HepG2 (cell line): ENCODE data around the gene SSBP4. TPM values are rescaled to one million over a fixed set of nuclear protein-coding genes. Genes with fewer than 3 reads are reported as not detected.
"Not testable (repeated sequence)": the region's sequence is repeated elsewhere in the genome, so short reads cannot be mapped to it uniquely, and the experiment has no call there.

Source experiments
- ATAC-seq: fragments of 200-7000 bp; cut with Tn5 transposase; 3 replicates; pipeline ENCODE4 v1.9.1; 2020; ENCODE audit warnings: mild to moderate bottlenecking, moderate library complexity
- BruUV-seq: library from RNA; stranded (reverse); fragments of 400-500 nt; replicated peaks from 2 replicates; lab custom pipeline; 2021; lab: Mats Ljungman, UMichigan
- CTCF ChIA-PET: fragments of 300-600 bp; formaldehyde crosslinking; extraction: SDS; loops from one replicate; lab custom pipeline; 2021; ENCODE audit warnings: low total read pairs, inconsistent platforms, low intra/inter-chr PET ratio; lab: Yijun Ruan, JAX
- POLR2A ChIA-PET: fragments of 350-600 bp; sonication (Branson Sonifier 250); formaldehyde crosslinking; loops from one replicate; lab custom pipeline; 2020; ENCODE audit warnings: antibody characterized with exemption, inconsistent platforms; lab: Yijun Ruan, JAX
- DNase-seq: peaks from one replicate; pipeline ENCODE4 v3.0.0-alpha.2; 2015; ENCODE audit warnings: low spot score
- FAIRE-seq: peaks from 3 replicates; lab custom pipeline; 2011; peaks lifted over from hg19 to GRCh38; lab: Jason Lieb, UNC
- H2AFZ ChIP-seq: one replicate; pipeline ENCODE4 v1.6.1; 2011; ENCODE audit warnings: low read length, inconsistent platforms
- H3K27ac ChIP-seq: fragments of 300-600 bp; 3 replicates; pipeline ENCODE4 v1.8.0; 2011; ENCODE audit warnings: mixed run types, mild to moderate bottlenecking, mixed read lengths, low read length, inconsistent platforms; ENCODE audit not compliant: insufficient read depth; ENCODE audit errors: extremely low read length
- H3K27me3 ChIP-seq, 2 experiments: fragments of 200-600 bp in 1 of 2; 2 replicates in 1 of 2; 3 replicates in 1 of 2; pipeline versions ENCODE4 v1.6.0 to v1.8.0; 2011; ENCODE audit warnings: low read length in 2 of 2, mild to moderate bottlenecking in 2 of 2, moderate library complexity in 2 of 2, inconsistent platforms in 1 of 2; ENCODE audit not compliant: insufficient read depth in 2 of 2, control insufficient read depth in 1 of 2
- H3K36me3 ChIP-seq, 2 experiments: fragments of 200-600 bp in 1 of 2; replicated peaks in 1 of 2; 2 replicates in 1 of 2; 3 replicates in 1 of 2; pipeline versions ENCODE4 v1.5.1 to v1.8.0; 2011; ENCODE audit warnings: low read length in 2 of 2, inconsistent platforms in 1 of 2; ENCODE audit not compliant: insufficient read depth in 2 of 2, control insufficient read depth in 1 of 2
- H3K4me1 ChIP-seq: 2 replicates; pipeline ENCODE4 v1.5.1; 2012; ENCODE audit warnings: low read length, inconsistent platforms; ENCODE audit not compliant: insufficient read depth
- H3K4me2 ChIP-seq: 2 replicates; pipeline ENCODE4 v1.6.0; 2011; ENCODE audit warnings: low read depth, low read length, inconsistent platforms
- H3K4me3 ChIP-seq, 3 experiments: fragments of 200-600 bp in 1 of 3; sonication (generic), shearing (Covaris generic) in 1 of 3; replicated peaks in 1 of 3; 2 replicates each; pipeline ENCODE4 v1.5.1; 2011 to 2016; ENCODE audit warnings: low read length in 3 of 3, inconsistent platforms in 2 of 3, low read depth in 2 of 3, mild to moderate bottlenecking in 2 of 3, control low read depth in 1 of 3, mixed read lengths in 1 of 3; ENCODE audit not compliant: insufficient read depth in 1 of 3
- H3K79me2 ChIP-seq: one replicate; pipeline ENCODE4 v1.6.1; 2011; ENCODE audit warnings: low read length, inconsistent platforms; ENCODE audit not compliant: insufficient read depth
- H3K9ac ChIP-seq: 2 replicates; pipeline ENCODE4 v1.6.0; 2011; ENCODE audit warnings: mild to moderate bottlenecking, low read depth, low read length, inconsistent platforms; ENCODE audit not compliant: insufficient read depth
- H3K9me3 ChIP-seq: 2 replicates; pipeline ENCODE4 v1.5.1; 2012; ENCODE audit warnings: mild to moderate bottlenecking, low read length
- H4K20me1 ChIP-seq: 2 replicates; pipeline ENCODE4 v1.6.0; 2011; ENCODE audit warnings: inconsistent platforms, mild to moderate bottlenecking, low read length, moderate library complexity; ENCODE audit not compliant: insufficient read depth
- PAWR ChIP-seq: sonication (generic); formaldehyde crosslinking; IDR thresholded peaks from 2 replicates; pipeline ENCODE4 v1.4.0; 2020; ENCODE audit warnings: missing genetic modification reagents, mild to moderate bottlenecking, borderline replicate concordance
- ZNF282 ChIP-seq: fragments of 450-650 bp; IDR thresholded peaks from 2 replicates; pipeline ENCODE4 v1.6.1; 2018; ENCODE audit not compliant: partially characterized antibody
- ZNF441 ChIP-seq: sonication (generic); formaldehyde crosslinking; IDR thresholded peaks from 2 replicates; pipeline ENCODE4 v1.7.0; 2021; ENCODE audit warnings: missing genetic modification reagents, borderline replicate concordance
- ZNF768 ChIP-seq: sonication (generic); formaldehyde crosslinking; IDR thresholded peaks from 2 replicates; pipeline ENCODE4 v1.4.0; 2020; ENCODE audit warnings: missing genetic modification reagents
- WGBS: methylation state at CpG from one replicate; pipeline ENCODE4 v1.1.6; 2017; ENCODE audit warnings: low lambda C conversion rate; 5-methylcytosine and 5-hydroxymethylcytosine counted together
- in situ Hi-C: cut with HindIII; loops from 2 replicates; pipeline ENCODE4 v1.10.0; 2017; ENCODE audit warnings: low pct_unique_long_range_greater_than_20kb; ENCODE audit not compliant: extremely low pct_ligation_motif_present
- intact Hi-C: fragments of 100-400 bp; cut with micrococcal nuclease; formaldehyde crosslinking; loops from one replicate; pipeline ENCODE4 v1.10.0; 2022; ENCODE audit not compliant: unreplicated experiment
- polyA plus RNA-seq, 8 experiments: library from polyadenylated mRNA; depleted of rRNA in 3 of 8; stranded (reverse) in 7 of 8; unstranded in 1 of 8; fragments of >200 nt; fragmentation: Illumina TruSeq in 4 of 8; extraction: Trizol in 4 of 8; gene quantifications; 2 replicates each; pipeline versions ENCODE4 v1.2.1 to v1.2.3, GENCODE V29; 2011 to 2016; ENCODE audit warnings: low read depth in 4 of 8, missing spikeins in 1 of 8, mixed read lengths in 1 of 8; ENCODE audit not compliant: insufficient read depth in 1 of 8
- total RNA-seq, 5 experiments: library from RNA; depleted of rRNA; stranded (reverse); fragments of >200 nt; fragmentation: Illumina TruSeq; extraction: Trizol; gene quantifications; 2 replicates each; pipeline ENCODE4 v1.2.3, GENCODE V29; 2016; ENCODE audit warnings: low read depth in 1 of 5
- TF ChIP-seq, protein P1 (sequence below): IDR thresholded peaks from 2 replicates; pipeline ENCODE4 v1.4.0; 2020; ENCODE audit warnings: mild to moderate bottlenecking, missing genetic modification reagents

SSBP4 gene
- total and polyA plus RNA-seq, 2 of the 13 experiments (the other 11 are each of a cell fraction or from before 2014, with no cell fraction given), result 20.8 to 39.5 TPM

DNA sequence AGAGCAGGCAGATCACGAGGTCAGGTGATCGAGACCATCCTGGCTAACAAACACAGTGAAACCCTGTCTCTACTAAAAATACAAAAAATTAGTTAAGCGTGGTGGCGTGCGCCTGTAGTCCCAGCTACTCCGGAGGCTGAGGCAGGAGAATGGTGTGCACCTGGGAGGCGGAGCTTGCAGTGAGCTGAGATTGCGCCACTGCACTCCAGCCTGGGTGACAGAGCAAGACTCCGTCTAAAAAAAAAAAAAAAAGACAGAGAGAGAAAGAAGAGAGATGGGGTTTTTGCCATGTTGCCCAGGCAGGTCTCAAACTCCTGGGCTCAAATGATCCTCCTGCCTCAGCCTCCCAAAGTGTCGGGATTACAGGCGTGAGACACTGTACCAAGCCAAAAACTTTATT lies 13.4 kb upstream of the SSBP4 start:
- 64% methylated on average over 11 of the region's 11 CpGs for WGBS
- H3K4me1 ChIP-seq, result peaks cover 52% of the 10 kb centered on the region
- in situ Hi-C loops, result loop anchor here (10.0 kb wide), 1 partner anchor 61 kb away; the partner anchor contains the start of gene PGPEP1
- H4K20me1 ChIP-seq, ATAC-seq, DNase-seq, FAIRE-seq, H3K79me2 ChIP-seq, H2AFZ ChIP-seq, H3K4me2 ChIP-seq, H3K36me3 ChIP-seq, BruUV-seq, H3K4me3 ChIP-seq, H3K9me3 ChIP-seq, CTCF ChIA-PET, H3K27ac ChIP-seq, H3K27me3 ChIP-seq, H3K9ac ChIP-seq, intact Hi-C loops: not testable (repeated sequence)
- POLR2A ChIA-PET, result interaction anchor here (1.1 kb wide), 1 partner anchor 20 kb away, joined by 4 read pairs; the partner anchor contains the start of gene GDF15
- TF ChIP-seq ZNF441 (CRISPR knock-in tag), result peak; percentile 91

DNA sequence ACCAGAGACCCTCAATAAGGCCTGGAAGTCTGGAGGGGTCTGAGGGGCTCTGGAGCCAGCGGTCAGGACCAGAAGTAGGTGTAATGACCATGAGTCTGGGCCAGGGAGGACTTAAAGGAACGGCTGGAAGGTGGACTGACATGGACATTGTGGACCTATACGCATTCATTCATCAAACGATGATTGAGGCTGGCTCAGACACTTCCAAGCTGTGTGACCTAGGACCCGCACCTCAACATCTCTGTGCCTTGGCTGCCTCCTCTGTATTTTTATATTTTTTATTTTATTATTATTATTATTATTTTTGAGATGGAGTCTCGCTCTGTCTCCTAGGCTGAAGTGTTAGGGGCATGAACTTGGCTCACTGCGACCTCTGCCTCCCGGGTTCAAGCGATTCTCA lies 12.4 kb upstream of the SSBP4 start:
- POLR2A ChIA-PET, result no interaction called here
- ATAC-seq (no peak), FAIRE-seq (no peak), DNase-seq (no peak)
- BruUV-seq, result no TSS peak
- Histone ChIP-seq H3K4me3 (no peak overlapping the region), H4K20me1 (no peaks in the 10 kb centered on the region), H3K4me1 (peaks cover 50% of the 10 kb centered on the region), H3K27me3 (no peaks in the 10 kb centered on the region), H3K9me3 (no peaks in the 10 kb centered on the region), H3K27ac (no peak overlapping the region), H3K79me2 (no peaks in the 10 kb centered on the region), H3K9ac (no peak overlapping the region), H3K36me3 (no peaks in the 10 kb centered on the region), H3K4me2 (no peak overlapping the region), H2AFZ (no peak overlapping the region)
- TF ChIP-seq ZNF282 (no peak), PAWR (CRISPR knock-in tag) (no peak), ZNF768 (CRISPR knock-in tag) (peak; percentile 72)
- TF ChIP-seq, protein P1, sequence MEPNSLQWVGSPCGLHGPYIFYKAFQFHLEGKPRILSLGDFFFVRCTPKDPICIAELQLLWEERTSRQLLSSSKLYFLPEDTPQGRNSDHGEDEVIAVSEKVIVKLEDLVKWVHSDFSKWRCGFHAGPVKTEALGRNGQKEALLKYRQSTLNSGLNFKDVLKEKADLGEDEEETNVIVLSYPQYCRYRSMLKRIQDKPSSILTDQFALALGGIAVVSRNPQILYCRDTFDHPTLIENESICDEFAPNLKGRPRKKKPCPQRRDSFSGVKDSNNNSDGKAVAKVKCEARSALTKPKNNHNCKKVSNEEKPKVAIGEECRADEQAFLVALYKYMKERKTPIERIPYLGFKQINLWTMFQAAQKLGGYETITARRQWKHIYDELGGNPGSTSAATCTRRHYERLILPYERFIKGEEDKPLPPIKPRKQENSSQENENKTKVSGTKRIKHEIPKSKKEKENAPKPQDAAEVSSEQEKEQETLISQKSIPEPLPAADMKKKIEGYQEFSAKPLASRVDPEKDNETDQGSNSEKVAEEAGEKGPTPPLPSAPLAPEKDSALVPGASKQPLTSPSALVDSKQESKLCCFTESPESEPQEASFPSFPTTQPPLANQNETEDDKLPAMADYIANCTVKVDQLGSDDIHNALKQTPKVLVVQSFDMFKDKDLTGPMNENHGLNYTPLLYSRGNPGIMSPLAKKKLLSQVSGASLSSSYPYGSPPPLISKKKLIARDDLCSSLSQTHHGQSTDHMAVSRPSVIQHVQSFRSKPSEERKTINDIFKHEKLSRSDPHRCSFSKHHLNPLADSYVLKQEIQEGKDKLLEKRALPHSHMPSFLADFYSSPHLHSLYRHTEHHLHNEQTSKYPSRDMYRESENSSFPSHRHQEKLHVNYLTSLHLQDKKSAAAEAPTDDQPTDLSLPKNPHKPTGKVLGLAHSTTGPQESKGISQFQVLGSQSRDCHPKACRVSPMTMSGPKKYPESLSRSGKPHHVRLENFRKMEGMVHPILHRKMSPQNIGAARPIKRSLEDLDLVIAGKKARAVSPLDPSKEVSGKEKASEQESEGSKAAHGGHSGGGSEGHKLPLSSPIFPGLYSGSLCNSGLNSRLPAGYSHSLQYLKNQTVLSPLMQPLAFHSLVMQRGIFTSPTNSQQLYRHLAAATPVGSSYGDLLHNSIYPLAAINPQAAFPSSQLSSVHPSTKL (CRISPR knock-in tag), result no peak
- in situ Hi-C loops, result loop anchor here (10.0 kb wide), 1 partner anchor 62 kb away; the partner anchor contains the start of gene PGPEP1
- 86% methylated on average over 9 of the region's 9 CpGs for WGBS
- CTCF ChIA-PET, result interaction anchor here (2.3 kb wide), 1 partner anchor 19 kb away, joined by 8 read pairs; no protein-coding TSS in a partner anchor
- intact Hi-C loops, result no loop called here
